HG02798 (cell line): Measurements from ENCODE around the gene TF.

ENCODE experiments used
- ATAC-seq: cut with Tn5 transposase; IDR thresholded peaks from one replicate; pipeline ENCODE4 v1.9.1; 2021; ENCODE audit warnings: mild to moderate bottlenecking; ENCODE audit not compliant: unreplicated experiment, poor library complexity

TF gene

GRCh38 chr3:133746712-133747066, 496 bp downstream of the TF start:
- ATAC-seq = no peak

- ATAC-seq = no peak
Observed at GRCh38 chr3:133747373-133747772, 1.2 kb downstream of the TF start.

- ATAC-seq = no peak
Observed at GRCh38 chr3:133747907-133748639, 1.9 kb downstream of the TF start.

GRCh38 chr3:133749427-133750258, 3.5 kb downstream of the TF start:
- ATAC-seq = no peak

GRCh38 chr3:133750259-133750656, 4.1 kb downstream of the TF start:
- ATAC-seq = no peak

GRCh38 chr3:133753107-133753778, 7.0 kb downstream of the TF start:
- no peak for ATAC-seq

GRCh38 chr3:133753779-133754164, 7.6 kb downstream of the TF start:
- ATAC-seq = no peak

- ATAC-seq = no peak
Observed at GRCh38 chr3:133754455-133754854, 8.3 kb downstream of the TF start.

GRCh38 chr3:133754973-133755828, 9.0 kb downstream of the TF start:
- no peak for ATAC-seq

- ATAC-seq = no peak
Observed at GRCh38 chr3:133756716-133757694, 10.8 kb downstream of the TF start.

- no peak for ATAC-seq
Observed at GRCh38 chr3:133757701-133758567, 11.7 kb downstream of the TF start.

- ATAC-seq = no peak
Observed at GRCh38 chr3:133758568-133758928, 12.4 kb downstream of the TF start.

GRCh38 chr3:133758964-133759739, 13.0 kb downstream of the TF start:
- ATAC-seq = no peak

- no peak for ATAC-seq
Observed at GRCh38 chr3:133759740-133760305, 13.6 kb downstream of the TF start.

GRCh38 chr3:133760916-133761315, 14.7 kb downstream of the TF start:
- ATAC-seq = no peak

- ATAC-seq = no peak
Observed at GRCh38 chr3:133761605-133762484, 15.7 kb downstream of the TF start.
